H1 (cell line): ENCODE measurements around the gene PTPN3. TPM values are rescaled to one million over a fixed set of nuclear protein-coding genes. Genes with fewer than 3 reads are reported as not detected.
"Not testable (repeated sequence)": the region's sequence is repeated elsewhere in the genome, so short reads cannot be mapped to it uniquely, and the experiment has no call there.

ENCODE experiments used
- CTCF ChIA-PET: fragments of 300-600 bp; sonication (Branson Sonifier 250); formaldehyde crosslinking; loops from one replicate; lab custom pipeline; 2021; ENCODE audit not compliant: partially characterized antibody; lab: Charles Lee
- POLR2A ChIA-PET: fragments of 300-600 bp; sonication (Branson Sonifier 250); formaldehyde crosslinking; loops from one replicate; lab custom pipeline; 2021; ENCODE audit warnings: inconsistent platforms; ENCODE audit not compliant: partially characterized antibody; lab: Charles Lee
- DNase-seq, 2 experiments: peaks; one replicate each; pipeline versions ENCODE4 v3.0.0 to v3.0.0-alpha.2; 2010 to 2022; ENCODE audit warnings: low spot score in 2 of 2, low read depth in 1 of 2, mixed read lengths in 1 of 2
- FAIRE-seq: peaks from 2 replicates; lab custom pipeline; 2011; peaks lifted over from hg19 to GRCh38; lab: Jason Lieb, UNC
- H2AFZ ChIP-seq: 2 replicates; pipeline ENCODE4 v1.8.1; 2012; ENCODE audit warnings: low read length, inconsistent platforms
- H2AK5ac ChIP-seq: 2 replicates; pipeline ENCODE4 v1.6.1; 2013; ENCODE audit warnings: low read depth, low read length
- H2BK120ac ChIP-seq: replicated peaks from 2 replicates; pipeline ENCODE3; 2013; ENCODE audit warnings: low read depth, low read length, inconsistent platforms
- H2BK12ac ChIP-seq: 2 replicates; pipeline ENCODE4 v1.6.1; 2013; ENCODE audit warnings: low read depth, low read length
- H2BK15ac ChIP-seq: 2 replicates; pipeline ENCODE4 v1.6.1; 2013; ENCODE audit warnings: low read length
- H2BK20ac ChIP-seq: 2 replicates; pipeline ENCODE4 v1.6.1; 2013; ENCODE audit warnings: low read length
- H2BK5ac ChIP-seq: 2 replicates; pipeline ENCODE4 v1.6.1; 2013; ENCODE audit warnings: low read depth, low read length
- H3K14ac ChIP-seq: 2 replicates; pipeline ENCODE4 v1.6.1; 2013; ENCODE audit warnings: inconsistent platforms; ENCODE audit not compliant: insufficient read length
- H3K18ac ChIP-seq: 2 replicates; pipeline ENCODE4 v1.6.1; 2013; ENCODE audit warnings: low read length; ENCODE audit errors: extremely low read depth
- H3K23ac ChIP-seq: 2 replicates; pipeline ENCODE4 v1.6.1; 2013; ENCODE audit warnings: inconsistent platforms; ENCODE audit not compliant: insufficient read length
- H3K23me2 ChIP-seq: 2 replicates; pipeline ENCODE4 v1.6.1; 2013; ENCODE audit warnings: low read depth, low read length
- H3K27ac ChIP-seq: 2 replicates; pipeline ENCODE4 v1.6.1; 2011; ENCODE audit warnings: low read depth, low read length, inconsistent platforms
- H3K27me3 ChIP-seq, 4 experiments: replicated peaks in 1 of 4; 1 replicate in 1 of 4; 2 replicates in 3 of 4; pipeline versions ENCODE4 v1.6.1 to v1.8.1; 2011 to 2013; ENCODE audit warnings: low read length in 3 of 4, mild to moderate bottlenecking in 3 of 4, inconsistent platforms in 2 of 4, mixed read lengths in 2 of 4, moderate library complexity in 1 of 4; ENCODE audit not compliant: control insufficient read depth in 3 of 4, insufficient read depth in 3 of 4; ENCODE audit errors: extremely low read depth in 1 of 4
- H3K36me3 ChIP-seq, 4 experiments: 2 replicates each; pipeline versions ENCODE4 v1.6.1 to v1.8.1; 2011 to 2013; ENCODE audit warnings: mild to moderate bottlenecking in 4 of 4, low read length in 3 of 4, moderate library complexity in 2 of 4, control low read depth in 1 of 4, inconsistent platforms in 1 of 4; ENCODE audit not compliant: insufficient read depth in 4 of 4, control insufficient read depth in 2 of 4
- H3K4ac ChIP-seq: replicated peaks from 2 replicates; pipeline ENCODE3; 2013; ENCODE audit warnings: low read length, low read depth, mixed read lengths, inconsistent platforms; ENCODE audit not compliant: insufficient read length
- H3K4me1 ChIP-seq, 4 experiments: replicated peaks in 1 of 4; 1 replicate in 1 of 4; 2 replicates in 3 of 4; pipeline versions ENCODE4 v1.6.1 to v1.8.1; 2011 to 2013; ENCODE audit warnings: low read length in 3 of 4, inconsistent platforms in 2 of 4, mixed read lengths in 1 of 4; ENCODE audit not compliant: insufficient read depth in 4 of 4, control insufficient read depth in 3 of 4
- H3K4me2 ChIP-seq, 2 experiments: 2 replicates each; pipeline versions ENCODE4 v1.6.1 to v1.8.1; 2011 to 2013; ENCODE audit warnings: low read depth in 2 of 2, low read length in 2 of 2, control low read depth in 1 of 2, inconsistent platforms in 1 of 2, mild to moderate bottlenecking in 1 of 2; ENCODE audit not compliant: insufficient read depth in 1 of 2
- H3K4me3 ChIP-seq, 4 experiments: fragments of 200-600, 300-600 bp in 1 of 4; sonication (generic), shearing (Covaris generic), sonication (Bioruptor Twin) in 1 of 4; 2 replicates each; pipeline versions ENCODE4 v1.5.1 to v1.8.1; 2011 to 2016; ENCODE audit warnings: low read length in 4 of 4, low read depth in 3 of 4, control low read depth in 2 of 4, inconsistent platforms in 2 of 4, mild to moderate bottlenecking in 2 of 4, mixed read lengths in 1 of 4, moderate library complexity in 1 of 4; ENCODE audit not compliant: insufficient read depth in 2 of 4; ENCODE audit errors: extremely low read depth in 1 of 4
- H3K56ac ChIP-seq: replicated peaks from 2 replicates; pipeline ENCODE3; 2013; ENCODE audit warnings: low read depth, mild to moderate bottlenecking, mixed read lengths, low read length, inconsistent platforms; ENCODE audit not compliant: insufficient read length
- H3K79me1 ChIP-seq: 2 replicates; pipeline ENCODE4 v1.6.1; 2013; ENCODE audit warnings: low read depth, low read length, control low read depth
- H3K79me2 ChIP-seq, 2 experiments: 2 replicates each; pipeline versions ENCODE4 v1.6.1 to v1.8.1; 2012 to 2013; ENCODE audit warnings: low read length in 2 of 2, mild to moderate bottlenecking in 2 of 2, inconsistent platforms in 1 of 2; ENCODE audit not compliant: insufficient read depth in 2 of 2, control insufficient read depth in 1 of 2
- H3K9ac ChIP-seq, 4 experiments: replicated peaks in 1 of 4; 1 replicate in 1 of 4; 2 replicates in 3 of 4; pipeline versions ENCODE4 v1.6.1 to v1.8.1; 2011 to 2013; ENCODE audit warnings: low read depth in 3 of 4, low read length in 3 of 4, control low read depth in 2 of 4, mild to moderate bottlenecking in 2 of 4, moderate library complexity in 2 of 4, inconsistent platforms in 1 of 4; ENCODE audit errors: extremely low read depth in 1 of 4
- H3K9me3 ChIP-seq, 2 experiments: 2 replicates each; pipeline versions ENCODE4 v1.6.1 to v1.8.1; 2012 to 2013; ENCODE audit warnings: mild to moderate bottlenecking in 2 of 2, moderate library complexity in 2 of 2, control low read depth in 1 of 2, inconsistent platforms in 1 of 2, low read depth in 1 of 2, low read length in 1 of 2, mixed read lengths in 1 of 2; ENCODE audit not compliant: insufficient read depth in 2 of 2
- H4K20me1 ChIP-seq, 2 experiments: replicated peaks in 1 of 2; 2 replicates each; pipeline versions ENCODE3 to v1.8.1; 2011 to 2013; ENCODE audit warnings: inconsistent platforms in 2 of 2, low read length in 2 of 2, mild to moderate bottlenecking in 1 of 2; ENCODE audit not compliant: insufficient read depth in 2 of 2, control insufficient read depth in 1 of 2
- H4K5ac ChIP-seq: 2 replicates; pipeline ENCODE4 v1.6.1; 2013; ENCODE audit warnings: low read length, low read depth, mixed read lengths, inconsistent platforms; ENCODE audit not compliant: insufficient read length
- H4K8ac ChIP-seq: 2 replicates; pipeline ENCODE4 v1.8.0; 2013; ENCODE audit warnings: mild to moderate bottlenecking, moderate library complexity, low read length, inconsistent platforms; ENCODE audit not compliant: insufficient read depth; ENCODE audit errors: extremely low read depth
- H4K91ac ChIP-seq: replicated peaks from 2 replicates; pipeline ENCODE3; 2013; ENCODE audit warnings: low read length, mixed read lengths, inconsistent platforms; ENCODE audit not compliant: insufficient read length
- WGBS, 2 experiments: shearing (Covaris generic) in 1 of 2; methylation state at CpG; one replicate each; pipeline versions ENCODE4 v1.1.6 to v1.1.7; 2013 to 2015; ENCODE audit warnings: low lambda C conversion rate in 2 of 2, mixed read lengths in 2 of 2, inconsistent platforms in 1 of 2, low coverage in 1 of 2, missing lambda C conversion rate in 1 of 2; ENCODE audit not compliant: insufficient replicate concordance in 2 of 2, insufficient coverage in 1 of 2, insufficient read length in 1 of 2; ENCODE audit errors: extremely low coverage in 1 of 2, missing lambda C conversion rate in 1 of 2; 5-methylcytosine and 5-hydroxymethylcytosine counted together
- polyA plus RNA-seq, 7 experiments: library from polyadenylated mRNA; depleted of rRNA in 3 of 7; stranded (reverse) in 5 of 7; unstranded in 2 of 7; fragments of >200 nt in 5 of 7; fragments of 200-250 nt in 2 of 7; gene quantifications; 1 replicate in 5 of 7; 2 replicates in 1 of 7; 4 replicates in 1 of 7; pipeline versions ENCODE4 v1.2.1 to v1.2.3, GENCODE V29; 2011 to 2013; ENCODE audit warnings: missing spikeins in 2 of 7, mixed read lengths in 2 of 7
- total RNA-seq: library from RNA; stranded (reverse); fragmentation: NEBNext Ultra II Directional; extraction: Animal tissue kit (Norgen Biotek cat#: 25700); gene quantifications from 2 replicates; pipeline ENCODE4 v1.2.1, GENCODE V29; 2021

The PTPN3 gene
- total and polyA plus RNA-seq, 2 of the 8 experiments (the other 6 are each of a cell fraction or from before 2014, with no cell fraction given): 2.9 to 3.7 TPM

GRCh38 chr9:109544954-109545353, 46.8 kb upstream of the PTPN3 start:
- CTCF ChIA-PET: interaction anchor here (1.4 kb wide), 1 partner anchor 14 kb away, joined by 4 read pairs; no protein-coding TSS in a partner anchor
- H2BK12ac ChIP-seq, H3K36me3 ChIP-seq, H3K9ac ChIP-seq, H2BK15ac ChIP-seq, H4K5ac ChIP-seq, H2AK5ac ChIP-seq, H2AFZ ChIP-seq, H3K18ac ChIP-seq, H2BK20ac ChIP-seq, H4K20me1 ChIP-seq, FAIRE-seq, H4K91ac ChIP-seq, POLR2A ChIA-PET, H3K23ac ChIP-seq, H3K23me2 ChIP-seq, DNase-seq, H2BK120ac ChIP-seq, H2BK5ac ChIP-seq, H3K9me3 ChIP-seq, H3K4me2 ChIP-seq, H4K8ac ChIP-seq, H3K4ac ChIP-seq, H3K14ac ChIP-seq, H3K4me1 ChIP-seq, H3K27ac ChIP-seq, H3K56ac ChIP-seq, H3K27me3 ChIP-seq, H3K4me3 ChIP-seq, H3K79me2 ChIP-seq, H3K79me1 ChIP-seq: not testable (repeated sequence)
- WGBS, 2 experiments: 100% methylated on average over 1 of the region's 1 CpG; no CpG with 5 or more reads in 1 of the 2 experiments
